Measurements from ENCODE around the gene MRPS31.

- TF ChIP-seq, protein P1, sequence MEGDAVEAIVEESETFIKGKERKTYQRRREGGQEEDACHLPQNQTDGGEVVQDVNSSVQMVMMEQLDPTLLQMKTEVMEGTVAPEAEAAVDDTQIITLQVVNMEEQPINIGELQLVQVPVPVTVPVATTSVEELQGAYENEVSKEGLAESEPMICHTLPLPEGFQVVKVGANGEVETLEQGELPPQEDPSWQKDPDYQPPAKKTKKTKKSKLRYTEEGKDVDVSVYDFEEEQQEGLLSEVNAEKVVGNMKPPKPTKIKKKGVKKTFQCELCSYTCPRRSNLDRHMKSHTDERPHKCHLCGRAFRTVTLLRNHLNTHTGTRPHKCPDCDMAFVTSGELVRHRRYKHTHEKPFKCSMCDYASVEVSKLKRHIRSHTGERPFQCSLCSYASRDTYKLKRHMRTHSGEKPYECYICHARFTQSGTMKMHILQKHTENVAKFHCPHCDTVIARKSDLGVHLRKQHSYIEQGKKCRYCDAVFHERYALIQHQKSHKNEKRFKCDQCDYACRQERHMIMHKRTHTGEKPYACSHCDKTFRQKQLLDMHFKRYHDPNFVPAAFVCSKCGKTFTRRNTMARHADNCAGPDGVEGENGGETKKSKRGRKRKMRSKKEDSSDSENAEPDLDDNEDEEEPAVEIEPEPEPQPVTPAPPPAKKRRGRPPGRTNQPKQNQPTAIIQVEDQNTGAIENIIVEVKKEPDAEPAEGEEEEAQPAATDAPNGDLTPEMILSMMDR (IDR thresholded peaks at IDR 0.05) = no peak
- TF ChIP-seq EZH2 (IDR thresholded peaks at IDR 0.05; ENCODE audit: borderline replicate concordance, insufficient read depth, low read depth, low read length, poor library complexity, severe bottlenecking) = no peak
Observed at GRCh38 chr13:40806241-40806640, 35.3 kb upstream of the MRPS31 start.

All from B cell (primary cell).